Natural killer cell (primary cell): ENCODE results near the gene TMEM266. TPM values are rescaled to one million over a fixed set of nuclear protein-coding genes. Genes with fewer than 3 reads are reported as not detected.

Experiments
- ATAC-seq, 3 donors: fragments of 150-1000 bp in 2 of 3; fragments of 200-7000 bp in 1 of 3; cut with Tn5 transposase; 1 replicate in 1 of 3; 2 replicates in 2 of 3; pipeline ENCODE4 v1.10.0; 2021; ENCODE audit warnings: mild to moderate bottlenecking in 2 of 3, moderate library complexity in 2 of 3
- DNase-seq, 2 donors: peaks; one replicate each; pipeline versions ENCODE4 v3.0.0 to v3.0.0-alpha.2; 2013 to 2021; ENCODE audit warnings: mixed read lengths in 1 of 2
- H3K27ac ChIP-seq: one replicate; pipeline ENCODE4 v1.5.1; 2013; ENCODE audit warnings: mild to moderate bottlenecking, low read length
- H3K27me3 ChIP-seq: one replicate; pipeline ENCODE4 v1.6.1; 2013; ENCODE audit warnings: low read length; ENCODE audit not compliant: control insufficient read depth, insufficient read depth
- H3K36me3 ChIP-seq: one replicate; pipeline ENCODE4 v1.6.1; 2013; ENCODE audit warnings: low read length; ENCODE audit not compliant: control insufficient read depth, insufficient read depth
- H3K4me1 ChIP-seq: one replicate; pipeline ENCODE4 v1.6.1; 2013; ENCODE audit warnings: low read length; ENCODE audit not compliant: control insufficient read depth, insufficient read depth
- H3K4me3 ChIP-seq: one replicate; pipeline ENCODE4 v1.5.1; 2013; ENCODE audit warnings: low read length
- H3K9me3 ChIP-seq: one replicate; pipeline ENCODE4 v1.6.1; 2013; ENCODE audit warnings: low read length; ENCODE audit not compliant: control insufficient read depth, insufficient read depth
- H3K27ac Mint-ChIP-seq, 2 donors: one replicate each; pipeline ENCODE4 v1.8.0; 2022; ENCODE audit warnings: mild to moderate bottlenecking in 2 of 2, mixed read lengths in 2 of 2, moderate library complexity in 1 of 2
- H3K27me3 Mint-ChIP-seq, 2 donors: one replicate each; pipeline ENCODE4 v1.8.0; 2022; ENCODE audit warnings: low read depth in 2 of 2, mixed read lengths in 2 of 2
- H3K36me3 Mint-ChIP-seq: one replicate; pipeline ENCODE4 v1.8.0; 2022; ENCODE audit warnings: mixed read lengths
- H3K4me1 Mint-ChIP-seq, 2 donors: one replicate each; pipeline ENCODE4 v1.8.0; 2022; ENCODE audit warnings: mixed read lengths in 2 of 2
- H3K4me3 Mint-ChIP-seq: one replicate; pipeline ENCODE4 v1.8.0; 2022; ENCODE audit warnings: mild to moderate bottlenecking, moderate library complexity, mixed read lengths
- H3K9me3 Mint-ChIP-seq, 2 donors: one replicate each; pipeline ENCODE4 v1.8.0; 2022; ENCODE audit warnings: mixed read lengths in 2 of 2
- CTCF ChIP-seq: fragments of 200-600 bp; IDR thresholded peaks from one replicate; pipeline ENCODE4 v1.8.0; 2022; ENCODE audit warnings: antibody characterized with exemption
- WGBS: methylation state at CpG from one replicate; pipeline ENCODE4 v1.1.7; 2013; ENCODE audit warnings: missing lambda C conversion rate; ENCODE audit not compliant: insufficient coverage; 5-methylcytosine and 5-hydroxymethylcytosine counted together
- intact Hi-C: fragments of 100-400 bp; cut with micrococcal nuclease; formaldehyde crosslinking; loops from one replicate; pipeline ENCODE4 v1.14.2; 2022
- total RNA-seq, 4 donors: library from RNA; stranded (reverse); fragments of 120-200 nt in 1 of 4; gene quantifications; one replicate each; pipeline versions ENCODE4 v1.2.3 to v1.2.4, GENCODE V29; 2013 to 2022

The TMEM266 gene
- total RNA-seq, 3 donors from 2014 or later (not counting 1 experiment from before 2014, with no cell fraction given), result not detected

- DNase-seq (no peak), ATAC-seq (no peak)
- Histone ChIP-seq H3K4me3 (no peak overlapping the region), H3K27ac (no peak overlapping the region), H3K4me1 (no peaks in the 10 kb centered on the region), H3K36me3 (no peaks in the 10 kb centered on the region), H3K27me3 (no peaks in the 10 kb centered on the region), H3K9me3 (no peaks in the 10 kb centered on the region)
- no peaks in the 10 kb centered on the region for H3K9me3 Mint-ChIP-seq
- intact Hi-C loops, result no loop called here
- H3K4me3 Mint-ChIP-seq, result no peak overlapping the region
- WGBS, result 82% methylated on average over 5 of the region's 5 CpGs
- H3K27ac Mint-ChIP-seq, result no peak overlapping the region
- no peak for TF ChIP-seq CTCF
- H3K4me1 Mint-ChIP-seq, result peaks cover 10 to 23% of the 10 kb centered on the region in 2 donors
- H3K36me3 Mint-ChIP-seq, result no peaks in the 10 kb centered on the region
- H3K27me3 Mint-ChIP-seq, result no peaks in the 10 kb centered on the region
Observed at GRCh38 chr15:76200641-76201105, 140.9 kb downstream of the TMEM266 start.

- DNase-seq, result no peak
- Mint-ChIP-seq H3K9me3 (no peaks in the 10 kb centered on the region), H3K27me3 (no peaks in the 10 kb centered on the region), H3K36me3 (no peaks in the 10 kb centered on the region), H3K27ac (no peak overlapping the region), H3K4me3 (no peak overlapping the region), H3K4me1 (peaks cover 10 to 23% of the 10 kb centered on the region in 2 donors)
- no peak overlapping the region for H3K4me3 ChIP-seq
- H3K27me3 ChIP-seq, result no peaks in the 10 kb centered on the region
- no peaks in the 10 kb centered on the region for H3K4me1 ChIP-seq
- no peak overlapping the region for H3K27ac ChIP-seq
- TF ChIP-seq CTCF, result no peak
- WGBS, result 94% methylated on average over 6 of the region's 6 CpGs
- no peaks in the 10 kb centered on the region for H3K36me3 ChIP-seq
- no peaks in the 10 kb centered on the region for H3K9me3 ChIP-seq
- ATAC-seq, result no peak
- intact Hi-C loops, result no loop called here
Observed at GRCh38 chr15:76201536-76202255, 141.9 kb downstream of the TMEM266 start.

DNA sequence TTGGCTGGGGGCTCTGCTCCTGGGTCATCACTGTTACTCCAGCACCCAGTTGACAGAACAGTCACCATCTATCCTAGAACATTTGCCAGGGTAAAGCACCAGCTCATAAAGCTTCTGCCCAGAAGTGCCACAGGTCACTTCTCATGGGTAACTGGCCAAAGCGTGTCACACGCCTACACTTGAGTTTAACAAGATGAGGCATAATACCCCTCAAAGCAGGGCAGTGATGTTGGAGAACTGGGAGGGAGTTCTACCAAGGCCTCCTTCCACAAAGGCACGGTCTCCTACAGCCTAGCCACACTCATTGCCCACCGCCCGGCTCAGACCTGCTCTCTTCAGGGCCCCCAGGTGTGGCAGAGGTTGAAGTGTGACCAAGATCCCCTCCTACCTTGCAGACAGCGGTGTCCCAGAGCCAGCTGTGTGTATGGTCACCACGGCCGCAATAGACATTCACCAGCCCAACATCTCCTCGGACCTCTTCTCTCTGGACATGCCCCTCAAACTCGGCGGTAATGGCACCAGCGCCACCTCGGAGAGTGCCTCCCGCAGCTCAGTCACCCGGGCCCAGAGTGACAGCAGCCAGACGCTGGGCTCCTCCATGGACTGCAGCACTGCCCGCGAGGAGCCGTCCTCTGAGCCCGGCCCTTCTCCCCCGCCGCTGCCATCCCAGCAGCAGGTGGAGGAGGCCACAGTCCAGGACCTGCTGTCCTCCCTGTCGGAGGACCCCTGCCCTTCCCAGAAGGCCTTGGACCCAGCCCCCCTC, 143.7 kb downstream of the TMEM266 start:
- H3K36me3 Mint-ChIP-seq, result no peaks in the 10 kb centered on the region
- ATAC-seq (no peak), DNase-seq (no peak)
- TF ChIP-seq CTCF, result no peak
- no peak overlapping the region for H3K27ac Mint-ChIP-seq
- 97% methylated on average over 23 of the region's 23 CpGs for WGBS
- intact Hi-C loops, result no loop called here
- Histone ChIP-seq H3K36me3 (peaks cover 8% of the 10 kb centered on the region), H3K4me1 (no peaks in the 10 kb centered on the region), H3K4me3 (no peak overlapping the region), H3K27me3 (no peaks in the 10 kb centered on the region), H3K27ac (no peak overlapping the region), H3K9me3 (no peaks in the 10 kb centered on the region)
- H3K9me3 Mint-ChIP-seq, result no peaks in the 10 kb centered on the region
- no peaks in the 10 kb centered on the region for H3K27me3 Mint-ChIP-seq
- peaks cover 9 to 11% of the 10 kb centered on the region in 2 donors for H3K4me1 Mint-ChIP-seq
- H3K4me3 Mint-ChIP-seq, result no peak overlapping the region
